Lung (tissue), 12 donors: ENCODE measurements around the gene ZNRD2. TPM values are rescaled to one million over a fixed set of nuclear protein-coding genes. Genes with fewer than 3 reads are reported as not detected.

Experiments
- ATAC-seq: fragments of 200-7000 bp; cut with Tn5 transposase; one replicate; pipeline ENCODE4 v1.9.1; 2020; ENCODE audit warnings: moderate number of reproducible peaks; ENCODE audit not compliant: insufficient read depth, low FRiP score
- DNase-seq, 3 donors: peaks; one replicate each; pipeline ENCODE4 v3.0.0-alpha.2; 2013 to 2017
- H3K27ac ChIP-seq, 2 donors: one replicate each; pipeline ENCODE4 v1.5.1; 2013; ENCODE audit warnings: mild to moderate bottlenecking in 2 of 2, moderate library complexity in 2 of 2, control low read depth in 1 of 2, inconsistent platforms in 1 of 2, low read depth in 1 of 2, low read length in 1 of 2
- H3K27me3 ChIP-seq, 3 donors: one replicate each; pipeline ENCODE4 v1.5.1; 2013; ENCODE audit warnings: low read length in 2 of 3; ENCODE audit not compliant: control insufficient read depth in 3 of 3, insufficient read depth in 3 of 3
- H3K36me3 ChIP-seq, 4 donors: one replicate each; pipeline ENCODE4 v1.5.1; 2013; ENCODE audit warnings: low read length in 4 of 4, mild to moderate bottlenecking in 1 of 4, moderate library complexity in 1 of 4; ENCODE audit not compliant: control insufficient read depth in 4 of 4, insufficient read depth in 4 of 4
- H3K4me1 ChIP-seq, 5 donors: one replicate each; pipeline ENCODE4 v1.5.1; 2013; ENCODE audit warnings: low read length in 5 of 5, mild to moderate bottlenecking in 2 of 5, moderate library complexity in 1 of 5; ENCODE audit not compliant: control insufficient read depth in 5 of 5, insufficient read depth in 5 of 5
- H3K4me3 ChIP-seq: one replicate; pipeline ENCODE4 v1.5.1; 2013; ENCODE audit warnings: mild to moderate bottlenecking, control low read depth, moderate library complexity
- H3K9ac ChIP-seq, 2 donors: one replicate each; pipeline ENCODE4 v1.5.1; 2013; ENCODE audit warnings: low read length in 2 of 2, control low read depth in 1 of 2; ENCODE audit not compliant: insufficient read depth in 1 of 2
- H3K9me3 ChIP-seq, 4 donors: one replicate each; pipeline ENCODE4 v1.5.1; 2013; ENCODE audit warnings: low read length in 3 of 4, mild to moderate bottlenecking in 1 of 4, moderate library complexity in 1 of 4; ENCODE audit not compliant: control insufficient read depth in 4 of 4, insufficient read depth in 3 of 4
- WGBS, 2 donors: extraction: QIAGEN DNeasy Blood & Tissue Kit; methylation state at CpG; one replicate each; pipeline ENCODE4 v1.1.7; 2013; 5-methylcytosine and 5-hydroxymethylcytosine counted together
- polyA plus RNA-seq, 2 donors: library from polyadenylated mRNA; stranded (reverse); fragments of 200-250 nt; gene quantifications; one replicate each; pipeline ENCODE4 v1.2.1, GENCODE V29; 2013
- total RNA-seq, 2 donors: library from RNA; depleted of rRNA in 1 of 2; stranded (reverse); fragments of >200 nt in 1 of 2; gene quantifications; one replicate each; pipeline ENCODE4 v1.2.1, GENCODE V29; 2014 to 2021
- TF ChIP-seq, protein P1 (sequence below): IDR thresholded peaks from 2 replicates; pipeline ENCODE4 v1.5.1; 2012; ENCODE audit warnings: mild to moderate bottlenecking; ENCODE audit errors: control extremely low read depth, extremely low read depth
- donor health status: control.
- donor health status: control.
- donor health status: Bipolar disorder and iron deficiency.
- donor health status: healthy.
- donor health status: DM: yes; HTN: yes; CAD: no.

ZNRD2 gene
- total and polyA plus RNA-seq, 4 donors, result 22.0 to 81.5 (median 50.8) TPM

DNA sequence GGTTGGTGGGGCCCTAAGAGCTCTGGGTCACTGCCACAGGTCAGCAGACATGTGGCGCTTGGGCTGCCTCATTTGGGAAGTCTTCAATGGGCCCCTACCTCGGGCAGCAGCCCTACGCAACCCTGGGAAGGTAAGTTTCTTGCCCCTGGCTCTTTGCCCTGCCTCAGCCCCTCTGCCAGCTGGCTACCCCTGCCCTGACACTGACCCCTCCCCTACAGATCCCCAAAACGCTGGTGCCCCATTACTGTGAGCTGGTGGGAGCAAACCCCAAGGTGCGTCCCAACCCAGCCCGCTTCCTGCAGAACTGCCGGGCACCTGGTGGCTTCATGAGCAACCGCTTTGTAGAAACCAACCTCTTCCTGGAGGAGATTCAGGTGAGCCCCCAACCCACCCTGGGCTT lies 43.5 kb upstream of the ZNRD2 start:
- Histone ChIP-seq H3K36me3 (peaks cover 11 to 30% (median 22%) of the 10 kb centered on the region in 4 donors), H3K4me3 (no peak overlapping the region), H3K9me3 (no peaks in the 10 kb centered on the region), H3K27me3 (no peaks in the 10 kb centered on the region), H3K9ac (no peak overlapping the region), H3K4me1 (peaks cover 5 to 20% (median 10%) of the 10 kb centered on the region in 5 donors), H3K27ac (no peak overlapping the region)
- ATAC-seq, result no peak
- 90 to 94% methylated on average over 8 of the region's 8 CpGs for WGBS, 2 donors
- no peak for DNase-seq
- TF ChIP-seq, protein P1, sequence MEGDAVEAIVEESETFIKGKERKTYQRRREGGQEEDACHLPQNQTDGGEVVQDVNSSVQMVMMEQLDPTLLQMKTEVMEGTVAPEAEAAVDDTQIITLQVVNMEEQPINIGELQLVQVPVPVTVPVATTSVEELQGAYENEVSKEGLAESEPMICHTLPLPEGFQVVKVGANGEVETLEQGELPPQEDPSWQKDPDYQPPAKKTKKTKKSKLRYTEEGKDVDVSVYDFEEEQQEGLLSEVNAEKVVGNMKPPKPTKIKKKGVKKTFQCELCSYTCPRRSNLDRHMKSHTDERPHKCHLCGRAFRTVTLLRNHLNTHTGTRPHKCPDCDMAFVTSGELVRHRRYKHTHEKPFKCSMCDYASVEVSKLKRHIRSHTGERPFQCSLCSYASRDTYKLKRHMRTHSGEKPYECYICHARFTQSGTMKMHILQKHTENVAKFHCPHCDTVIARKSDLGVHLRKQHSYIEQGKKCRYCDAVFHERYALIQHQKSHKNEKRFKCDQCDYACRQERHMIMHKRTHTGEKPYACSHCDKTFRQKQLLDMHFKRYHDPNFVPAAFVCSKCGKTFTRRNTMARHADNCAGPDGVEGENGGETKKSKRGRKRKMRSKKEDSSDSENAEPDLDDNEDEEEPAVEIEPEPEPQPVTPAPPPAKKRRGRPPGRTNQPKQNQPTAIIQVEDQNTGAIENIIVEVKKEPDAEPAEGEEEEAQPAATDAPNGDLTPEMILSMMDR, result no peak

DNA sequence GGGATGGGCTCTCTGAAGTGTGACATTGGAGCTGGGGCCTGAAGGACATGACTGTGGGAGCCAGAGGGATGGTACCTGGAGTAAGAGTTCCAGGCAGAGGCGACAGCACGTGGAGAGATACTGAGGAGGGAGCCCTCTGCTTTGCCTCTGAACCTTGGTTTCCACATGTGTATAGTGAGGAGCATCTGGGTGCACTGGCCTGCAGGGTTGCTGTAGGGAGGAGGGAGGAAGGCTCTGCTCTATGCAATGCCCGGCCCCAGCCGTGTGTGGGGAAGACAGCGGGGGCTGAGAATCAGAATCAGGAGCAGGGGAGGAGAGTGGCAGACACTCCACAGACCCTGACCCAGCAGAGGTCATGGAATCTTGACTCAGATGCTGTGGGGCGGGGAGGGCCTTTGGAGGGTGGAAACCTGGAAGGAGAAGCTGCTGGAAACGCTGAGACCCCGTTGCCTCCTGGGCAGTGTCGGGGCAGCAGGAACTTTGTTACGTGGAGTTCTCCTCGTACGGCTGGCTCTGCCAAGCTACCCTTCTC lies 41.4 kb upstream of the ZNRD2 start:
- Histone ChIP-seq H3K4me1 (peaks cover 5 to 16% (median 10%) of the 10 kb centered on the region in 5 donors), H3K9ac (no peak overlapping the region), H3K4me3 (no peak overlapping the region), H3K27me3 (no peaks in the 10 kb centered on the region), H3K27ac (no peak overlapping the region), H3K9me3 (no peaks in the 10 kb centered on the region), H3K36me3 (peaks cover 11 to 42% (median 28%) of the 10 kb centered on the region in 4 donors)
- DNase-seq (no peak), ATAC-seq (no peak)
- WGBS, 2 donors, result 91 to 95% methylated on average over 12 of the region's 12 CpGs
- TF ChIP-seq, protein P1, result no peak

DNA sequence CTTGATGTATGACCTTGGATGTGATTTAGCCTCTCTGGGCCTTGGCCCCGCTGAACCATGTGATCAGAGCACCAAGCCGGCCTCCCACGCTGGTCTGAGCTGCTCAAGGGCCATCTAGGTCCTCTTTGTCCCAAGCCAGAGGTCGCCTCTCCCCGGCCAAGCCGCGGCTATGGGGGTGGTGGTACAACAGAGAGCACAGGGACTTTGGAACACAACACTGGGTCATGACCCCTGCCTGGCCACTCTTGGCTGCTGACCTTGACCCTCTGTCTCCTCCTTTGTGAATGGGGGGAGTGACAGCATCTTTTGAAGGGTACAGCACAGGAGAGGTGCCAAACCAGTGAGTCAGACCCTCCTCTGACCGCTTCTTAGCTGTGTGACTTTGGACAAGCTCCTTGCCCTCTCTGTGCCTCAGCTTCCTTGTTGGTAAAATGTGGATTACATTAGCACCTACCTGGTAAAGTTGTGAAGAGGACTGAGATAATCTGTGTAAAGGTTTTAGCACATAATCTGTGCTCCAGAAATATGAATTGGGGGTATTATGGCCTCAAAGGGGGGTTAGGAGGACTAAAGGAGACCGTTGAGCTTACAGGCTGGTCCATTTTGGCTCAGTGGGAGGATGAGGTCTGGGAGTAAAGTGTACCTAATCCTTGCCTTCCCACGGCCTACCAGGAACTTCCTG lies 40.7 kb upstream of the ZNRD2 start:
- ATAC-seq (no peak), DNase-seq (no peak)
- Histone ChIP-seq H3K4me1 (peaks cover 5 to 10% (median 7%) of the 10 kb centered on the region in 5 donors), H3K9me3 (no peaks in the 10 kb centered on the region), H3K9ac (no peak overlapping the region), H3K4me3 (no peak overlapping the region), H3K36me3 (peaks cover 11 to 43% (median 28%) of the 10 kb centered on the region in 4 donors), H3K27me3 (no peaks in the 10 kb centered on the region), H3K27ac (no peak overlapping the region)
- TF ChIP-seq, protein P1, result no peak
- WGBS, 2 donors, result 86 to 88% methylated on average over 10 of the region's 10 CpGs
